Gastrocnemius medialis (tissue), 4 donors: Measurements from ENCODE around the gene TMEM117.

Experiments used
- CTCF ChIP-seq, 5 experiments: fragments of 450-650 bp in 3 of 5; fragments of 200-600 bp in 2 of 5; sonication (generic) in 2 of 5; IDR thresholded peaks in 4 of 5; conservative IDR thresholded peaks in 1 of 5; 1 replicate in 4 of 5; 2 replicates in 1 of 5; pipeline ENCODE4 v1.5.1; 2016 to 2019; ENCODE audit warnings: antibody characterized with exemption in 5 of 5, mild to moderate bottlenecking in 3 of 5, moderate library complexity in 3 of 5
- POLR2A ChIP-seq, 2 donors: fragments of 450-650 bp; IDR thresholded peaks; one replicate each; pipeline ENCODE4 v1.6.1; 2017; ENCODE audit warnings: antibody characterized with exemption in 2 of 2, mild to moderate bottlenecking in 2 of 2, moderate library complexity in 2 of 2

- TF ChIP-seq CTCF (IDR thresholded peaks at IDR 0.05 in 4 of 5, conservative IDR thresholded peaks at IDR 0.05 in 1 of 5) (no peak), POLR2A (IDR thresholded peaks at IDR 0.05) (no peak)
Measured at GRCh38 chr12:44118946-44119345, 283.1 kb downstream of the TMEM117 start.
